Progenitor cell of endocrine pancreas (in vitro differentiated cells): ENCODE data around the gene FZD8. TPM values are rescaled to one million over a fixed set of nuclear protein-coding genes. Genes with fewer than 3 reads are reported as not detected.

Experiments used
- DNase-seq: peaks from one replicate; pipeline ENCODE4 v3.0.0; 2021; ENCODE audit warnings: low spot score; ENCODE audit not compliant: unreplicated experiment
- H3K27ac Mint-ChIP-seq: 2 replicates; pipeline ENCODE4 v1.8.0; 2021; ENCODE audit warnings: mild to moderate bottlenecking, moderate library complexity, mixed read lengths
- H3K27me3 Mint-ChIP-seq: 2 replicates; pipeline ENCODE4 v1.8.0; 2021; ENCODE audit warnings: mixed read lengths
- H3K36me3 Mint-ChIP-seq: 2 replicates; pipeline ENCODE4 v1.8.0; 2022; ENCODE audit warnings: mixed read lengths; ENCODE audit not compliant: insufficient read depth
- H3K4me1 Mint-ChIP-seq: 2 replicates; pipeline ENCODE4 v1.8.0; 2021; ENCODE audit warnings: low read depth, mixed read lengths
- H3K4me3 Mint-ChIP-seq: 2 replicates; pipeline ENCODE4 v1.8.0; 2021; ENCODE audit warnings: low read depth, mild to moderate bottlenecking, moderate library complexity, mixed read lengths
- H3K9me3 Mint-ChIP-seq: 2 replicates; pipeline ENCODE4 v1.8.0; 2021; ENCODE audit warnings: low read depth, mixed read lengths
- total RNA-seq: library from RNA; stranded (reverse); gene quantifications from 2 replicates; pipeline ENCODE4 v1.2.1, GENCODE V29; 2021
- TF ChIP-seq, protein P1 (sequence below): fragments of 200-600 bp; sonication (generic); IDR thresholded peaks from one replicate; pipeline ENCODE4 v1.5.0; 2021; ENCODE audit warnings: antibody characterized with exemption, mild to moderate bottlenecking; ENCODE audit not compliant: unreplicated experiment

Gene FZD8
- total RNA-seq, 1 donor from 2014 or later, result 27.4 TPM

DNA sequence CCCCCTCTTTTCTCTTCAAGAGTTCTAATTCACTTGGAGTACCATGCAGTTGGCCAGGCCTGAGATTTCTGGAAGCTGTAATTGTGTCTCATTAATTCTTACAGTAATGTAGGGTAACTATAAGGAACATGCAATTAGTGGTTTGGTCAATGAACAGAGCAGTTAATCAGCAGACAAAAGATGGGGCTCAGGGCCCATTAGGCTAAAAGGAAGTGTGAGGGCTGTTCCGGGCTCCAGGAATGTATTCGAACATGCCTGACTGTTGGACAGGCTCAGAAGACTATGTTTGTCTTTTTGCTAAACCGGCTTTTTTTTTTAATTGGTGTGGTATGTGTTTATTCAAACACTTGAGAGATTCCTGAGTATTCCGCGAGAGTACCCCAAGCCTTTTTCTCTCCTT, 42.5 kb upstream of the FZD8 start:
- DNase-seq, result no peak
- H3K27ac Mint-ChIP-seq, result peak overlapping the region; percentile 82
- peak overlapping the region; percentile 32 for H3K4me3 Mint-ChIP-seq
- TF ChIP-seq, protein P1, sequence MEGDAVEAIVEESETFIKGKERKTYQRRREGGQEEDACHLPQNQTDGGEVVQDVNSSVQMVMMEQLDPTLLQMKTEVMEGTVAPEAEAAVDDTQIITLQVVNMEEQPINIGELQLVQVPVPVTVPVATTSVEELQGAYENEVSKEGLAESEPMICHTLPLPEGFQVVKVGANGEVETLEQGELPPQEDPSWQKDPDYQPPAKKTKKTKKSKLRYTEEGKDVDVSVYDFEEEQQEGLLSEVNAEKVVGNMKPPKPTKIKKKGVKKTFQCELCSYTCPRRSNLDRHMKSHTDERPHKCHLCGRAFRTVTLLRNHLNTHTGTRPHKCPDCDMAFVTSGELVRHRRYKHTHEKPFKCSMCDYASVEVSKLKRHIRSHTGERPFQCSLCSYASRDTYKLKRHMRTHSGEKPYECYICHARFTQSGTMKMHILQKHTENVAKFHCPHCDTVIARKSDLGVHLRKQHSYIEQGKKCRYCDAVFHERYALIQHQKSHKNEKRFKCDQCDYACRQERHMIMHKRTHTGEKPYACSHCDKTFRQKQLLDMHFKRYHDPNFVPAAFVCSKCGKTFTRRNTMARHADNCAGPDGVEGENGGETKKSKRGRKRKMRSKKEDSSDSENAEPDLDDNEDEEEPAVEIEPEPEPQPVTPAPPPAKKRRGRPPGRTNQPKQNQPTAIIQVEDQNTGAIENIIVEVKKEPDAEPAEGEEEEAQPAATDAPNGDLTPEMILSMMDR, result no peak
- H3K9me3 Mint-ChIP-seq, result peaks cover 8% of the 10 kb centered on the region
- H3K4me1 Mint-ChIP-seq, result peaks cover 22% of the 10 kb centered on the region
- H3K36me3 Mint-ChIP-seq, result peaks cover 4% of the 10 kb centered on the region
- no peaks in the 10 kb centered on the region for H3K27me3 Mint-ChIP-seq

- TF ChIP-seq, protein P1, result no peak
- H3K9me3 Mint-ChIP-seq, result no peaks in the 10 kb centered on the region
- H3K27ac Mint-ChIP-seq, result no peak overlapping the region
- DNase-seq, result no peak
- H3K36me3 Mint-ChIP-seq, result peaks cover 1% of the 10 kb centered on the region
- H3K4me1 Mint-ChIP-seq, result no peaks in the 10 kb centered on the region
- no peak overlapping the region for H3K4me3 Mint-ChIP-seq
- no peaks in the 10 kb centered on the region for H3K27me3 Mint-ChIP-seq
Measured at GRCh38 chr10:35675846-35676245, 33.8 kb upstream of the FZD8 start.

DNA sequence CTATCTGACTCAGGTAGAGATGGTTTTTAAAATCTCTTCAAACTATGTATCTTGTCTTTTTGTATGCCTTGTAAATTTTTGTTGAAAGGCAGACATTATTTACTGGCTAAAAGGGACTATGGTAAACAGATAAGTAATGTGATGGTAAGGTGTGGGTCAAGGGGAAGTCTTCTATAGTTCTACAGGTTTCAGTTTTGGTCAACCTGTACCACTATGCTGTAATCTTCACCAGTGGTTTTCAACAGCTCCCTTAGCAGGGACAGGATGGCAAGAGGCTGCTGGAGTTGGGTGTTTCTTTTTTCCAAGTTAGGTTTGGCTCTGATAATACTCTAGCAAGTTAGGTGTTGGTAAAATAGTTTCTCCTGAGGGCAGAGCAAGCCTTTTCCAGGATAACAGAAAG, 32.7 kb upstream of the FZD8 start:
- no peak for DNase-seq
- no peaks in the 10 kb centered on the region for H3K27me3 Mint-ChIP-seq
- no peaks in the 10 kb centered on the region for H3K9me3 Mint-ChIP-seq
- no peak overlapping the region for H3K27ac Mint-ChIP-seq
- peaks cover 1% of the 10 kb centered on the region for H3K36me3 Mint-ChIP-seq
- no peaks in the 10 kb centered on the region for H3K4me1 Mint-ChIP-seq
- H3K4me3 Mint-ChIP-seq, result no peak overlapping the region
- TF ChIP-seq, protein P1, result no peak

GRCh38 chr10:35668865-35669650, 27.0 kb upstream of the FZD8 start:
- Mint-ChIP-seq H3K9me3 (peaks cover 10% of the 10 kb centered on the region), H3K27me3 (no peaks in the 10 kb centered on the region), H3K27ac (no peak overlapping the region), H3K36me3 (peaks cover 3% of the 10 kb centered on the region), H3K4me3 (no peak overlapping the region), H3K4me1 (peaks cover 7% of the 10 kb centered on the region)
- DNase-seq, result no peak
- TF ChIP-seq, protein P1, result no peak

DNA sequence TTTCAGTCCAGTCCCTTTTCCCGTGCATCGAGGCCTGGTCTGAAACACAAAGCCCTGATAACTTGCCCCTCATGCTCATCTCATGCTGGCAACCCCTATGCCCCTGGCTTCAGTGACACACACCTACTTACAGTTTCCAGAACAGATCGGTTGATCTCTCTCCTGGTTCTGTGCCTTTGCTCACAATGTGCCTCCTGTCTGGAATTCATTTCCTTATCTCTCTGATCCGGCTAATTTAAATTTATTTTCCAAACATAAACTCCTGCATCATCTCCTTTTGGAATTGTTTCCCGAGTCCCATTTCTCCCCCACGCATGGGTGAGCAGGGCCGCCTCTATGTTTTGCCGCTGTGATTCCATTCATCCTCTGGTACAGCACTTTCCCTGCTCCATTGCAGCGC, 25.9 kb upstream of the FZD8 start:
- H3K27me3 Mint-ChIP-seq, result no peaks in the 10 kb centered on the region
- no peak overlapping the region for H3K4me3 Mint-ChIP-seq
- TF ChIP-seq, protein P1, result no peak
- H3K9me3 Mint-ChIP-seq, result peaks cover 10% of the 10 kb centered on the region
- peak overlapping the region; percentile 58 for H3K27ac Mint-ChIP-seq
- peaks cover 7% of the 10 kb centered on the region for H3K4me1 Mint-ChIP-seq
- peaks cover 3% of the 10 kb centered on the region for H3K36me3 Mint-ChIP-seq
- DNase-seq, result no peak
